ENCODE data around the gene FAM47E. TPM values are rescaled to one million over a fixed set of nuclear protein-coding genes. Genes with fewer than 3 reads are reported as not detected.

Gene FAM47E
- total RNA-seq, 2 experiments from 2014 or later: 0.34 to 0.74 TPM

DNA sequence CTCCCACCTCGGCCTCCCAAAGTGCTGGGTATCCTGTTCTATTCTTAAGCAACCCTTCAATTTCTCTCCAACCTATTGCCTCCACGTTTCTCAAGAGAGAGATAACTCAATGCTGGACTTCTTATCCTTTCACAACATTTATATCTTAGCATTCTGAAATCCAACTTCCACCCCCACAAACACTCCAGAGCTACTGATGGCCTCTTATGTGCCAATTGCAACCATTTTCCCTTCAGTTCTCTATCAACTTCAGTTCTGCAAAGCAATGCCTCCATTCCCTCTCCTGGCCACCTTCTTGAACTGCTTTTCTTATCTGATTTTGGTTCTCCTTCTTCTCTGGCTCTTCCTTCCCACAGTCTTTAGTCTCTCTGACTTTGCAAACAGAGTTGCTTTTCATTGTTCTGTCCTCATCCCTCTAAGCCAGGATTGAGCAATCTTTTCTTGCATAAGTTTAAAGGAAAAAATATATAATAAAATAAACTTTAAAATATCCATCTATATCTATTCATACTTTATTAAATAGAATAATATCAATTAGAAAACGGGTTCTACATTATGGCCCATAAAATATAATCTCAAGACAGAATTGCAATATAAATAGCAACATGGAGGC lies 51.4 kb downstream of the FAM47E start:
- no peaks in the 10 kb centered on the region for H3K36me3 Mint-ChIP-seq (ENCODE audit: low read depth)
- CTCF ChIA-PET: no interaction called here
- no peak overlapping the region for H3K27ac Mint-ChIP-seq
- peaks cover 0 to 5% of the 10 kb centered on the region in 2 experiments for H3K9me3 ChIP-seq (ENCODE audit: control insufficient read depth in 1 of 2, insufficient read depth in 1 of 2, low read length in 2 of 2)
- H3K4me1 ChIP-seq (ENCODE audit: insufficient read depth, low read length): peaks cover 36% of the 10 kb centered on the region
- H3K36me3 ChIP-seq (ENCODE audit: insufficient read depth, low read length): no peaks in the 10 kb centered on the region
- H3K4me3 ChIP-seq (ENCODE audit: low read length): no peak overlapping the region
- POLR2A ChIA-PET: no interaction called here
- DNase-seq (no peak), ATAC-seq (ENCODE audit: poor library complexity) (no peak)
- H3K27me3 Mint-ChIP-seq: peaks cover 18% of the 10 kb centered on the region
- intact Hi-C loops (cut with DNase I, micrococcal nuclease): no loop called here
- no peak overlapping the region for H3K4me3 Mint-ChIP-seq
- TF ChIP-seq, protein P1, sequence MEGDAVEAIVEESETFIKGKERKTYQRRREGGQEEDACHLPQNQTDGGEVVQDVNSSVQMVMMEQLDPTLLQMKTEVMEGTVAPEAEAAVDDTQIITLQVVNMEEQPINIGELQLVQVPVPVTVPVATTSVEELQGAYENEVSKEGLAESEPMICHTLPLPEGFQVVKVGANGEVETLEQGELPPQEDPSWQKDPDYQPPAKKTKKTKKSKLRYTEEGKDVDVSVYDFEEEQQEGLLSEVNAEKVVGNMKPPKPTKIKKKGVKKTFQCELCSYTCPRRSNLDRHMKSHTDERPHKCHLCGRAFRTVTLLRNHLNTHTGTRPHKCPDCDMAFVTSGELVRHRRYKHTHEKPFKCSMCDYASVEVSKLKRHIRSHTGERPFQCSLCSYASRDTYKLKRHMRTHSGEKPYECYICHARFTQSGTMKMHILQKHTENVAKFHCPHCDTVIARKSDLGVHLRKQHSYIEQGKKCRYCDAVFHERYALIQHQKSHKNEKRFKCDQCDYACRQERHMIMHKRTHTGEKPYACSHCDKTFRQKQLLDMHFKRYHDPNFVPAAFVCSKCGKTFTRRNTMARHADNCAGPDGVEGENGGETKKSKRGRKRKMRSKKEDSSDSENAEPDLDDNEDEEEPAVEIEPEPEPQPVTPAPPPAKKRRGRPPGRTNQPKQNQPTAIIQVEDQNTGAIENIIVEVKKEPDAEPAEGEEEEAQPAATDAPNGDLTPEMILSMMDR (IDR thresholded peaks at IDR 0.05): no peak
- H3K27me3 ChIP-seq (ENCODE audit: control insufficient read depth in 1 of 2, insufficient read depth in 2 of 2, low read length in 2 of 2): no peaks in the 10 kb centered on the region
- peaks cover 19% of the 10 kb centered on the region for H3K4me1 Mint-ChIP-seq (ENCODE audit: low read depth)
- H3K9me3 Mint-ChIP-seq: peaks cover 6% of the 10 kb centered on the region
- H3K27ac ChIP-seq (ENCODE audit: low read depth in 1 of 2, low read length in 2 of 2): no peak overlapping the region

- peaks cover 36% of the 10 kb centered on the region for H3K4me1 ChIP-seq (ENCODE audit: insufficient read depth, low read length)
- TF ChIP-seq, protein P1 (IDR thresholded peaks at IDR 0.05): no peak
- peak in 4 of 14 experiments; percentile 20 to 45 (median 26) for DNase-seq
- no peaks in the 10 kb centered on the region for H3K27me3 ChIP-seq (ENCODE audit: control insufficient read depth in 1 of 2, insufficient read depth in 2 of 2, low read length in 2 of 2)
- no peaks in the 10 kb centered on the region for H3K9me3 ChIP-seq (ENCODE audit: control insufficient read depth in 1 of 2, insufficient read depth in 1 of 2, low read length in 2 of 2)
- intact Hi-C loops (cut with DNase I, micrococcal nuclease): no loop called here
- no peaks in the 10 kb centered on the region for H3K36me3 Mint-ChIP-seq (ENCODE audit: low read depth)
- H3K4me3 ChIP-seq (ENCODE audit: low read length): peak overlapping the region; percentile 73
- peak overlapping the region; percentile 81 for H3K4me3 Mint-ChIP-seq
- H3K27ac Mint-ChIP-seq: peak overlapping the region; percentile 1
- ChIA-PET POLR2A (interaction anchor here (0.6 to 1.2 kb wide), 2 partner anchors 55 to 92 kb away, joined by 3 to 4 read pairs; partner anchors contain the start of gene SCARB2), CTCF (no interaction called here)
- peak; percentile 29 for ATAC-seq (ENCODE audit: poor library complexity)
- no peaks in the 10 kb centered on the region for H3K9me3 Mint-ChIP-seq
- H3K36me3 ChIP-seq (ENCODE audit: insufficient read depth, low read length): no peaks in the 10 kb centered on the region
- H3K27me3 Mint-ChIP-seq: peaks cover 30% of the 10 kb centered on the region
- peak overlapping the region in 1 of 2 donors; percentile 11 for H3K27ac ChIP-seq (ENCODE audit: low read depth in 1 of 2, low read length in 2 of 2)
- H3K4me1 Mint-ChIP-seq (ENCODE audit: low read depth): peaks cover 23% of the 10 kb centered on the region
These were observed 53.6 kb downstream of the FAM47E start for GRCh38 chr4:76305033-76305687.

DNA sequence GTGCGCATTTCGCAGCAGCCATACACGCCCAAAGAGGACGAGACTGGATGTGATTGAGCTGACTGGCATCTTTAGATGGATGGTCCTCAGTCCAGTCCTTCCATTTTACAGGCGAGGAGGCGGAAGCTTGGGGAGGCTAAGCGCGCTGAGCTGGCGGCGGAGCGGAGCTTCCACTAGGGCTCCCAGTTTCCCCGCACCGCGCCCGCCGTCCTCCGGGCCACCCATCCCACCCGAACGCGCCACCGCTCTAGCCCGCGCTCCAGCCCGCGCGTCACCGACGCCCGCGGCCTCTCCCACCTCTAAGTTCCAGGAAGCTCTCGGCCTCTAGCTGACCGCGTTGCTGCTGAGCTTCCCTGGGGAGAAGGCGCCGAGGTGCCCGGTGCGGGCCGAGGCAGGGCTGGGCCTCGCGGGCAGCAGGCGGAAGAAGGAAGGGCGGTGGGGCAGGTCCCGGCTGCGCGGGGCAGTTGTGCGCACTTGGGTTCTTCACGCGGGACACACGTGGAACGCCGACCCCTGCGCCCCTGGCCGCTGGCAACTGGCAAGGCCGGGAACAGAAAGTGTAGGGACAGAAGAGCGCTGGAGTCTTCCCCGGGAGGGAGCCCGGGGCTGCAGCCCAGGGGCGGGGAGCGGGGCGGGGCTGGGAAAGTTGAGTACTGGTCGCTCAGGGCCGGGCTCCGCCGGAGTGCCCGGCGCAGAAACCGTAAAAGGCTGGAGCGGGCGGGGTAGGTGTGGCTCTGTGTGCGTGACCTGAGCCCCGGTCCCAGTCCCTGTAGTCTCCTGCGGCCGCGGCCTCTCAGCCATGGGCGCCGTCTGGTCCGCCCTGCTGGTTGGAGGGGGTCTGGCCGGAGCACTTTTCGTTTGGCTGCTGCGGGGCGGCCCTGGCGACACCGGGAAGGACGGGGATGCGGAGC lies 54.7 kb downstream of the FAM47E start, which contains the start of gene STBD1:
STBD1 (plus strand) TSS at position 763 of the 911 bp plus-strand sequence; CDS start at position 800, 37 bp downstream.
- no peaks in the 10 kb centered on the region for H3K36me3 ChIP-seq (ENCODE audit: insufficient read depth, low read length)
- Mint-ChIP-seq H3K36me3 (ENCODE audit: low read depth) (no peaks in the 10 kb centered on the region), H3K9me3 (no peaks in the 10 kb centered on the region), H3K4me1 (ENCODE audit: low read depth) (peaks cover 23% of the 10 kb centered on the region), H3K27me3 (peaks cover 36% of the 10 kb centered on the region), H3K27ac (no peak within 1 kb of the TSS), H3K4me3 (peak within 1 kb of the TSS; percentile 81)
- DNase-seq (peak in 8 of 14 experiments; percentile 5 to 60 (median 31)), ATAC-seq (ENCODE audit: poor library complexity) (peak; percentile 37)
- no peaks in the 10 kb centered on the region for H3K27me3 ChIP-seq (ENCODE audit: control insufficient read depth in 1 of 2, insufficient read depth in 2 of 2, low read length in 2 of 2)
- TF ChIP-seq, protein P1 (IDR thresholded peaks at IDR 0.05): no peak
- ChIA-PET POLR2A (interaction anchor here (1.2 kb wide), 1 partner anchor 93 kb away, joined by 4 read pairs; the partner anchor contains the start of gene SCARB2), CTCF (no interaction called here)
- peaks cover 36% of the 10 kb centered on the region for H3K4me1 ChIP-seq (ENCODE audit: insufficient read depth, low read length)
- no peaks in the 10 kb centered on the region for H3K9me3 ChIP-seq (ENCODE audit: control insufficient read depth in 1 of 2, insufficient read depth in 1 of 2, low read length in 2 of 2)
- H3K27ac ChIP-seq (ENCODE audit: low read depth in 1 of 2, low read length in 2 of 2): no peak within 1 kb of the TSS
- intact Hi-C loops (cut with DNase I, micrococcal nuclease): no loop called here
- peak within 1 kb of the TSS; percentile 73 for H3K4me3 ChIP-seq (ENCODE audit: low read length)

Measured in CD4-positive, alpha-beta T cell (primary cell).